GM19324 (cell line): Measurements from ENCODE around the gene CHST3.
"Not testable (repeated sequence)": the region's sequence is repeated elsewhere in the genome, so short reads cannot be mapped to it uniquely, and the experiment has no call there.

Experiments
- ATAC-seq: cut with Tn5 transposase; IDR thresholded peaks from one replicate; pipeline ENCODE4 v1.9.1; 2021; ENCODE audit warnings: mild to moderate bottlenecking, moderate library complexity; ENCODE audit not compliant: unreplicated experiment, low FRiP score

Gene CHST3

DNA sequence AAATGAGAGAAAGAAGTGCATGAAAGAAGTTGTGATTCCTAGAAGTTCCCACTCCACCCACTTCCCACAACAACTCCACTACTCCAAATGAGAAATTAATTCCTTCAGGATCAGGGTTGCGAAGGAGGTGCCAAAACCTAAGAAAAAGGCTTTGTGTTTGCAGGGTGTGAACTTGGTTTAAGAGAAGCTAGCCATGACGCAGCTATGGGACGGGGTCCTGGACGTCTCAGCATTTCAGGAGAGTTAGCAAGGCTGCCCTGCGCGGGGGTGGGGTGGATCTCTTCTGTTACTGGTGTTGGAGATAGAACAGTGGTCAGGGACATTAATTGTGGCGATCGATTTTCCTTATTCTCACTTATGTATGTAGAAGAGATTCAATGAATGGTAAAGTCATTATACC lies 61.2 kb downstream of the CHST3 start:
- ATAC-seq: no peak

DNA sequence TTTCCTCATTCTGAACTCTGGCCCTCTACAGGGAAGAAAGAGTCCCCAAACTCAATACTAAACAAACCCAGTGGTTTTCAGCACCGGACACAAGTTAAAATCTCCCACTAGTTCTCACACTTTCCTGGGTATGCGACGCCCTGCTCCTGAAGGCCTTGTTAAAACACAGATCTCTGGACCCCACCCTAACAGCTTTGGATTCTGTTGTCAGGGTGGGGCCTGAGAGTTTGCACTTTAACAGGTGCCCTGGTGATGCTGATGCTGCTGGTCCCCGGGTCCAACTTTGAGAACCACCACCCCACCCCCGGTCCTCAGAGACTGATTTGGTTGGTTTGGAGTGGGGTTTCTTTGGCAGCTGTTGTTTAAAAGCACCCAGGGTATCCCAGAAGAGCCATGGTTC lies 61.6 kb downstream of the CHST3 start:
- no peak for ATAC-seq

DNA sequence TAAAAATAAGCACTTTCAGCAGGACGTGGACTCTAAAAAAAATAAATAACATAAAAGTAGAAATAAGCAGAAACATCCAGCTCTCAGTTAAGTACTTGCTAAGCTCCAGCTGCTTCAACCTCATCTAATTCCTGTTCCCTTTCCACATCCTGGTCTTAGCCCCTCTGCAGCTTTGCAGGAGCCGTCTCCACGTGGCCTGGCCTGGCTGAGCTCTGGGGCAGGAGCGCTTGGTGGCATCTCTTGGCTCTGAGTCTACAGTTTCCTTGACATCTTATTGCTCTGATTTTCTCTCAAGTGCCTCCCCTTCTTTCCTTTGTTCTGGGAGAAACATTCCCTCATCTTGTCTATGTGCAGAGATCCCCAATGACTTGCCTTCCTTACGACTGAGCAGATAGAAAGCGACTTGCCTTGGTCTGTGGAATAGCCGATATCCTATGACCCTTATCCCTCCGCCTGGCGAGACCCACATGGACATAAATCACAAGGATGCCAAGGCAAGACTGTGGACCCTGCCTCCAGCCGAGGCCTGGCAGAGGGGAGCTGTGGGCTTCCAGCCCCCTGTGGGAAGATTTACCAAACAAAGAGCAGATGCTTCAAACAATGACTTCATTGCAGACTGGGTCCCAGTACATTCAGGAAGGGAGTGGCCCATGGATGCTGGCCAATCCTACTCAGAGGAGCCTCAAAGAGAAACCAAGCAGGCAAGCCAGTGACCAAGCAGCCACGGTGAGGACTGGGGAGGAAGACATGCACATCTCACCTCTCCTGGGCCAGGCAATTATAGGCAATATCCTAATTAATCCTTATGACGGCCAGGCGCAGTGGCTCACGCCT lies 62.3 kb downstream of the CHST3 start:
- no peak for ATAC-seq

DNA sequence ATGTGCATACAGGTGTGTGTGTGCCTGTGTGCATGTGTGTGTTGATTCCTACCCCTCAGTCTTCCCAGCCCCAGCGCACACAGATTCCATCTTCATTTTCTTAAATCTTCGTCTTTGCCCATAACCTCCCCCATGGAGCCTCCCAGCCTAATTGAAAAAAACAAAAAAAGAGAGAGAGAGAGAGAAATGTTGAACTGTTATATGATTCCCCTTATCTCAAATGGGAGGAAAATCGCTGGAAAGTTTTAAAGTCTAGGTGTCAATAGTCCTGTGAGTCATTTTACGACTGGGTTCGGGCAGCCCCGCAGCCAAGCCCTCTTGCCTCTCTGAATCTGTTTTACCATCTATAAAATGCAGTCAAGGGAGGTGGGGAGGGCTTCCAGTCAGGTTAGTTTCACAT lies 63.3 kb downstream of the CHST3 start:
- ATAC-seq: no peak

DNA sequence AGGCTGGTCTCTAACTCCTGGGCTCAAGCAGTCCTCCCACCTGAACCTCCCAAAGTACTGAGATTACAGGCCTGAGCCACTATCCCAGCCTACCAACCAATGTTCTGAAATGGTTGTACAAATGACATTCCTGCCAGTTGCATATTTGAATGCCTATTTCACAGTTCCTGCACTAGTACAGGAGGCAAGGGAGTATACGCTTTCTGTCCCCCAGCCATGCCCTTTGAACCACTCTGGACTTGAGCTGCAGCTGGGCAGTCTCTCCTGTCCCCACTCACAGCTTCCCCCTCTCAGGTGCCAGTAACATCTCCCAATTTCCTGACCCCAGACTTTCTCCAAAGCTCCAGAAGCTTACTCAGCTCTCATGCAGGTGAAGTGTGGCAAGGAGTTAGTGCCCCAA lies 65.2 kb downstream of the CHST3 start:
- ATAC-seq: no peak

DNA sequence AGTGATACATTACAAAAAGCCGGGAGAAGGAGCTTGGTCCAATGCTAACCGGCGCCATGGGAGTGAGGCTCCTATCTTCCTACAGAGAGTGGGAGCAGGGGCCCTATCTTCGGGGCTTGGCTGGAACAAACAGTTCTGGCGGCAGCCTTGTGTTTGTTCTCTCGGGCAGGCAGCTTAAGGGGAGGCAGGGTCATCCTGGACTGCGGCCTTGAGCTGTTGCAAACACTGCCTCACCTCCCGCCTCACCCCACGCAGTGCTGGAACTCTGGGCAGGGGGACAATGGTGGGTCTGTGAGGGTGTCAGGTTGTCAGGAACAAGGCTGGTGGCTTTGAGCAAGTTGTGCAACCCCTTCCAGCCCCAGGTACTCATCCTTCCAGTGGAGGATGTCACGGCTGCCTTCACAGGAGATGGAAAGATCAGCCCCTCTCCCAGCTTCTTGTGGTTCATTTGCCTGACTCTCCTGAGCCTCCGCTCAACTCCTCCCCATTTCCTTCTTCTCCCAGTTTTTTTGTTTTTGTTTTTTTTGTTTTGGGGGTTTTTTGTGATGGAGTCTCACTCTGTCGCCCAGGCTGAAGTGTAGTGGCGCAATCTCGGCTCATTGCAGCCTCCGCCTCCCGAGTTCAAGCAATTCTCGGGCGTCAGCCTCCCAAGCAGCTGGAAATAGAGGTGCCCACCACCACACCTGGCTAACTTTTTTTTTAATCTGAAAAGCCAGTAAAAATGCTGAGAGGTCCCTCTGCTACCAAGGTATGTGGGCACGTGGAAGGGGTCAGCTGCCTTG lies 66.8 kb downstream of the CHST3 start:
- ATAC-seq: no peak

DNA sequence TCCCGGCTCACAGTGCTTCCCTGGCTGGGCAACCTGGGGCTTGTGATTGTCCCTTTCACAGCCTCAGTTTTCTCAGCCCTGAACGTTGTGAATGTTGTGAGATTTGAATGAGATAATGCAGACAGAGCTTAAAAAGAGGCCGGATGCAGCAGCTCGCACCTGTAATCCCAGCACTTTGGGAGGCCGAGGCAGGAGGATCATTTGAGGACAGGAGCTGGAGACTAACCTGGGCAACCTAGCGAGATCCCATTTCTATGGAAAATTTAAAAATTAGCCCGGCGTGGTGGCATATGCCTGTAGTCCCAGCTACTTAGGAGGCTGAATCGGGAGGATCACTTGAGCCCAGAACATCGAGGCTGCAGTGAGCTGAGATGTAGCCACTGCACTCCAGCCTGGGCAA lies 67.5 kb downstream of the CHST3 start:
- ATAC-seq: no peak

DNA sequence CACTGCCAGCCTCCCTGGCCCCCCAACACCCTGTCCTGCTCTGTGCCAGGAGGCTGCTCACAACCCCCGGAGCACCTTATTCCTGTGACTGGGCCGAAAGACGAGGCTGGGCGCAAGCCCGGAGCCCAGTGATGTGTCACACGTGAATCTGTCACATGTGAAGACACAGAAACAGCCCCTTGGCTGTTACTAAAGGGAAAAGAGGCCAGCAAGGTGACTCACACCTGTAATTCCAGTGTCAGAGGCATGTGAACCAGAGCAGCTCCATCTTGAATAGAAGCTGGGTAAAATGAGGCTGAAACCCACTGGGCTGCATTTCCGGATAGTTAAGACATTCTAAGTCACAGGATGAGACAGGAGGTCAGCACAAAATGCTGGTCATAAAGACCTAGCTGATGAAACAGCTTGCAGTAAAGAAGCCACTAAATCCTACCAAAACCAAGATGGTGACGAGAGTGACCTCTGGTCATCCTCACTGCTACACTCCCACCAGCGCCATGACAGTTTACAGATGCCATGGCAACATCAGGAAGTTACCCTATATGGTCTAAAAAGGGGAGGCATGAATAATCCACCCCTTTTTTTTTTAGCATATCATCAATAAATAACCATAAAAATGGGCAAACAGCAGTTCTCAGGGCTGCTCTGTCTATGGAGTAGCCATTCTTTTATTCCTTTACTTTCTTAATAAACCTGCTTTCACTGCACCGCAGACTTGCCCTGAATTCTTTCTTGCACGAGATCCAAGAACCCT lies 68.4 kb downstream of the CHST3 start:
- not testable (repeated sequence) for ATAC-seq

DNA sequence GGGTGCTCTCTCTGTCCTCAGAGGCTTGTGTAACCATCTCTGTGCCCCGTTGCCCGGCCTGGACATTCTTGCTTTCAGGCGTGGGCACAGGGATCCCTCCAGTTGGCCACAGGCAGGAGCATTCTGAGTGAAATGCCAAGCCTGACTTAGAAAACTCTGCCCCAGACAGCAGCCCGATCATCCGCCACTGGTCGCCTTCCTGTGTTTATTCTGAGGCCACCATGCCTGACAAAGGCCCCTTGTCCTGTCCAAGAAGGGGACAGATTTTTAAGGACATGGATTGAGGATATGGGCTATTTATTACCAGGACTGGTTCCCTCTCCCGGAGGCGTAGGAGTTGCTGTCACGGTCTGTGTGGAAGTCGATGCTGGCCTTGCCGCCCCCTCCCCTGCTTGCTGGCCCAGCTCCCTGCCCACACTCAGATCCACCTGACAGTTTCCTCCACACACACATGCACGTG lies 69.9 kb downstream of the CHST3 start:
- ATAC-seq: no peak

DNA sequence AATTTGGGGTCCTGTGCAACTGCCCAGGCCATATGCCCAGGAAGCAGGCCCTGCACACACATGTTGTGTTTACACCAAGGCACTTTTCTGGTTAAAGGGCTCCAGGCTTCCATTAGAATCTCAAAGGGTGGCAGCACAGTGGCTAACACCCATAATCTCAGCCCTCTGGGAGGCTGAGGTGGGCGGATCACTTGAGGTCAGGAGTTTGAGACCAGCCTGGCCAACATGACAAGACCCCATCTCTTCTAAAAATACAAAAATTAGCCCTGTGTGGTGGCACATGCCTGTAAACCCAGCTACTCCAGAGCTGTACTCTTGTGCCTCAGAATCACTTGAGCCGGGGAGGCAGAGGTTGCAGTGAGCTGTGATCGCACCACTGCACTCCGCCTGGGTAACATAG lies 70.6 kb downstream of the CHST3 start:
- ATAC-seq: no peak

DNA sequence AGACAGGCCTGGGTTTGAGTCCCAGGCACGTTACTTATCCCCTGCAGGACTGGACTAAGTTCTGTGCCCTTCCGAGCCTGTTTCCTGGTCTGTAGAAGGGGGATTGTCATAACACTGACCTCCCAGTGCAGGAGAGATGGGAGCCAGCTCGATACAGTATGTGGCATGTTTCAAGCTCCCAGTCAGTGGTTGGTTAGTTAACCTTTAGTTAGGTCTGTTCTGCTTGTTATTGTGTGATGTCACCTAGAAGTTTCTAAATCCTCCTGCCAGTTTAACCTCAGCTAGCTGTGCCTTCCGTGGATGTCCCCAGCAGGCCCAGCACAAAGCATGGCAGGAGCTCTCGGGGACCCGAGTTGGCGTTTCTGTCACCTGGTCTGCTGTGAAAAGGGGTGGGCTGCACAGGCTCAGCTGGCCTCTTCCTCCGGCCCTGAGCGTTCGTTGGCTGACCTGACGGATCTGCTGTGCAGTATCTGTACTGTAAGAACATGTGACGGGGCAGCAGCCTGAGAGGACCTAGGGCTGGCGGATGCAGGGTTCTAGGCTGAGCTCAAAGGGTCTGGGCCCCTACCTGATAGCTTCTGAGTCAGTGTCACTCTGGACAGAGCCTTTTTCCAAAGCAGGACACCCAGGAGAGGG lies 71.2 kb downstream of the CHST3 start:
- no peak for ATAC-seq

DNA sequence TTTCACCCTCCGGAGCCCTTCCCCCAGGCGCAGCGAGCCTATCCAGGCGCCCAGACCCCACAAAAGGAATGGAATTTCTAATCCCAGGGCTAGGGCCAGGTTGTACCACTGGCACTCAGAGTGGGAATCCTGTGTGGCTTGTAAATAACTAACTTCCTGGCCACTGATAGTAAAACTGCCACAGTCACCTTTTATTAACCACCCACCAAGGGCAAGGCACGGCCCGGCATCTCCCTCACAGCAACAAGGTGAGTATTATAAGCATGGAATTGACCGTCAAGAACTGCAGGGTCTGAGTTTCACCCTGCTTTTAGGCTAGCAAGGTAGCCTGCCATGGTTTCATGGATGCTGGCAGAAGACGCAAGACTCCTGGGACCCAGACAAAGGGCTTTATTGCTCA lies 73.1 kb downstream of the CHST3 start:
- ATAC-seq: no peak

DNA sequence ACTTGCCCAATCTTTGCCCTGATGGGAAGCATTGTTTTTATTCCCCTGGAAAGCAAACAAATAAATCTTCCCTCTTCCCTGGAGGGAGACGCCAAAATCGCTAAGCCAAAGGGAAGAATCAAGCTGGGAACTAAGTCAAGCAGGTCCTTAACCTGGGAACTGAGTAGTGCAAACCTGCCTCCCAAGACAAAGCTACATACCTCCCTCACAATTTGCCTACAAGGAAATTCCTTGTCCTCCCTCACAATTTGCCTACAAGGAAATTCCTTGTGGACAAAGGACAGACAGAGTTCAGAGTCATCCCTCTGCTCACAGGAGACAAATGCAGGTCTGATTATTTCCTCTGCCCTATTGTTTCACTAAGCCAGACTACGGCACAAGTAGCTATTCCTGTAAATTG lies 73.6 kb downstream of the CHST3 start:
- ATAC-seq: no peak

DNA sequence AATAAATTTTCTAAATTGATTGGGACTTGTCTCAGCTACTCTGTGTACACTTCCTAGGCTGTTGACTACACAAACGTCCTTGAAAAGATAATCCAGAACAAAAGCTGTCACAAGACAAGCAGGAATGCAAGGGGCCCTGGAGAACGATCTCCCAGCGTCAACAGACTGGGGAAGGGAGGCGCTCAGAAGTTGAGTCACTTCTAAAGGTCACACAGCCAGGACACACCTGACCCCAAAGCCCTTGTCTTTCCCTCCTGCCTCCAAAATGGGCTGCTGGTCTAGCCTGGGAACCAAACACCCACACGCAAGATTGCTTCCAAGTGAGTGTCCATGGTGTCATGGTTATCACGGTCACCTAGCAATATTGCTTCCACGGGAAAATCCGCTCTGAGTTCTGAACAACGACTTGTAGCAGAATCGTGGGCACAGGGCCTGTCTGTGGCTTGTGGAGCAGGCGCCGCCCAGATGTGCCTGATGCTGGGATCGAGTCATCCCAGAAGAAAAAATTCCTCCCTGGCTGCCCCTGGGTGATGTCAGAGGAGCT lies 74.3 kb downstream of the CHST3 start:
- no peak for ATAC-seq

DNA sequence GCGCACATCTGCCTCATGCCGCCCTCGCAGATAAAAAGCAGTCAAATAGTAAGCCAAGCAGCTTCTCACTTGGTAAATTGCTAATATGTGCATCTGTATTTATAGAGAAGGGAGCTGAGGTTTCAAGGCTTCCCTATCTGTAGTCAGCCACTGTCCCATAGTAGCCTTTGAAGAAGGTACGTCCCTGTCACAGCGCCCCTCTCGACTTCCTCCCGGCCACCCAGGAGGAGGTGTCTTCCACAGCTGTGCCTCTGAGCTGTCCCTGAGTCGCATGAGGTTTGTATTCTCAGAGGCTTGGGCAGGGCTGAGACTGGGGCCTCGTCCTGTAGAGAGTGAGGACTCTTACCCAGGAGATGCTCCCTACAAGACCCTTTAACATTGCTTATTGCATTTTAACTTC lies 75.2 kb downstream of the CHST3 start:
- no peak for ATAC-seq

DNA sequence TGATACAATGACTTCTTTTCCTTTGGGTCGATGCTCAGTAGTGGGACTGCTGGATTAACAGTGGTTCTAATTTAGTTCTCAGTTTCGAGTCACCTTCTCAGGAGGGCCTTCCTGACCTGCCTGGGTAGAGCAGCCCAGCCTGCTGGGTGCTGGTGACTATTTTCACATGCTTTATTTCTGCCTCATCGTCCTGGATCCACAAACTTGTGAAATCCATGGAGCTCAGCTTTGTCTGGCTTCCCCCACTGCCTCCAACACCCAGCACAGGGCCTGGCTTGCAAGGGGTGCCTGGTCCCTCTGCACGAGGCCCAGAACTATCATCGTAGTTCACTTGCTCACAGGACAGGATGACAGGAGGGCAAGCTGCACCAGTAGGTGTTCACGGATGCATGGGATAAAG lies 77.3 kb downstream of the CHST3 start:
- ATAC-seq: no peak

DNA sequence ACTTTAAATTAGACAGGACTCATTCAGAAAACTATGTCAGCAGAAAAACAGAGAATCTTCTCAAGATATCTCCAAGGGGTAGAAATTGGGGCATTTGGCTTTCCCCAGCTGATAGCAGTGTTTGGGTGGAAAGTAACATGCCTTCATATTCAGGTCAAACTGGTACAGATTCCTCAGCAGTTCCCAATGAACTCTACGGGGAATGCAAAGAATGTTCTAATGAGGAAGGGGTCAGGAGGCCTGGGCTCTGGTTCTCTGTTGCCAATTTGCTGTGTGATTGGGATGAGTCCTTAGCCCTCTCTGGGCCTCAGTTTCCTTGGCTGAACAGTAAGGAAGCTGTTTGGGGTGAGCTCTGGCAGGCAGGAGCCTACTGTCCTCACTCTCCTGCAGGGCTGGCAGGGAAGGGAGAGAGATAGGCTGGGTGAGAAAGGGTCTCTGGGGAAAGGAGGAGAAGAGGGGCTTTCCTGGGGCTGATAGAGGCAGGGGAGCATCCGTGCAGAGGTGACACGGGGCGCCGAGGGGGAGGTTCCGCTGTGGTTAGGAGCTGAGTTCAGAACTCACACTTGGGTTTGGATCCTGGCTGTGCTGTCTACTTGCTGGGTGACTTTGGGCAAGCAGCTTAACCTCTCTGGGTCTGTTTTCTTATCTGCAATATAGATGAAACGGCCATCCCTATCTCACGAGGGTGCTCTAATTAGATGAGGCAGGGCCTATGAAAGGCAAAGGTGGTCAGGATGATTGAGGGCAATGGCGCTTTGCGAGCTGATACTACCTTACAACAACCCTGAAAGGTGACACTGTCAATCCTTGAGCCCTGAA lies 79.0 kb downstream of the CHST3 start:
- ATAC-seq: no peak

DNA sequence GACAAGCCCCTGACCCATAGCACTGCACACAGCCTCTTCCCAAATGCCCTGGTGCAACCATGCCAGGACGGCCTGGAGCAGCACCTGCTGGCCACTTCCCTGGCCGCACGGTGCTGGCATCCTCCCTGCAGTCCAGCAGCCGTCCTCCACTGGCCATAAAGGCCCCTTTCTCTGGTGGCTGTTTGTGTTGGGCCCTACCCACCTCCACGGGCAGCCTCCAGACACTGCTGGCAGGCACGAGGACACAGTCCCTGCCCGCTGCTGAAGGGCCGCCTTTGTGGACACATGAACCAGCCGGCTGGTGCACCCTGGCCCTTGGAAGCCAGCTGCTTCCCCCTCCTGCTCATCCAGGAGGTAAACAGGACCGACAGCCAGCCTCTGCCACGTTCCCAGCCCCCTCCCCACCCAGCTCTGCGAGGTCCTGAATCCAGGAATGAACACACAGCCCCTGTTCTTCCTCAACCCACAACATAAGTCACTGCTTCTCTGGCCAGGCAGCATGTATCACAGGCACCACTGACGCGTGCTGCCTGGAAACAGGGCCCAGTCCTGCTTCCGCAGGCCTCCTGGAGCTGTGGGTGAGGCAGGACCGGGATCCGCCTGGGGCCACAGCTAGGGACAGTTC lies 80.3 kb downstream of the CHST3 start:
- no peak for ATAC-seq

DNA sequence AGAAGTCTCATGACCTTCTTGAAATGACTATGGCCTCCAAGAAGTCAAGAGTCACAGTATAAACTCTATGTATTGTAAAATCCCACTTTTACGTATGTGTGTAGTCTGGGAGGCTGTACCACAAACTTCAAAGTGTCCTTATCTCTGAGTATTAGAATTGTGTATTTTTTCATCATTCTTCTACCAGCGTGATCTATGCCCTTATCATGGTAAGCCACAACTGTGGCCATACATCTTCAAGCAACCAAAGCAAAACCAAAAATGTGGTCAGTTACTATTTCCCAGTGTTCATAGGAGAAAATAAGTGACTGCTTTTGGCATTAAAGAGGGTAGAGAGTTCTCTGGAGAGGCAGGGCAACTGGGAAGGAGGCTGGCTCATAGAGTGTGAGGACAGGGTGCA lies 81.4 kb downstream of the CHST3 start:
- no peak for ATAC-seq
